Renal pelvis (tissue), 4 donors: Measurements from ENCODE around the gene CNOT4. TPM values are rescaled to one million over a fixed set of nuclear protein-coding genes. Genes with fewer than 3 reads are reported as not detected.
A peak's percentile ranks its signal among the peaks of the same experiment; 100 is the strongest.
"Not testable (repeated sequence)": the region's sequence is repeated elsewhere in the genome, so short reads cannot be mapped to it uniquely, and the experiment has no call there.

ENCODE experiments used
- DNase-seq: peaks from one replicate; pipeline ENCODE4 v3.0.0-alpha.2; 2013
- polyA plus RNA-seq, 3 donors: library from polyadenylated mRNA; unstranded; fragments of 120-200 nt; gene quantifications; one replicate each; pipeline ENCODE4 v1.2.1, GENCODE V29; 2013; ENCODE audit not compliant: insufficient read length in 3 of 3

CNOT4 gene
- polyA plus RNA-seq, 3 donors = 33.6 to 35.9 (median 34.7) TPM

- DNase-seq = no peak
These were observed 181.4 kb downstream of the CNOT4 start for GRCh38 chr7:135328526-135328925.

GRCh38 chr7:135328053-135328452 lies 181.8 kb downstream of the CNOT4 start:
- DNase-seq = no peak

- no peak for DNase-seq
These were observed 182.4 kb downstream of the CNOT4 start for GRCh38 chr7:135327458-135327857.

- no peak for DNase-seq
These were observed 183.1 kb downstream of the CNOT4 start for GRCh38 chr7:135326636-135327280.

GRCh38 chr7:135322571-135323340 lies 187.1 kb downstream of the CNOT4 start:
- DNase-seq = no peak

- DNase-seq = no peak
These were observed 188.3 kb downstream of the CNOT4 start for GRCh38 chr7:135321556-135321955.

- DNase-seq = not testable (repeated sequence)
These were observed 188.9 kb downstream of the CNOT4 start for GRCh38 chr7:135320953-135321352.

- DNase-seq = peak; percentile 11
These were observed 189.6 kb downstream of the CNOT4 start for GRCh38 chr7:135320268-135320667.

GRCh38 chr7:135317676-135318325 lies 192.1 kb downstream of the CNOT4 start:
- DNase-seq = peak; percentile 28

GRCh38 chr7:135316648-135317313 lies 193.1 kb downstream of the CNOT4 start:
- DNase-seq = no peak

- DNase-seq = no peak
These were observed 195.9 kb downstream of the CNOT4 start for GRCh38 chr7:135313971-135314370.

Other genes starting within 250 kb of the CNOT4 start
- gene NUP205, start 47.8 kb upstream of the CNOT4 start, polyA plus RNA-seq = 10 to 100 TPM; 65.8 to 76.2 (median 67.9) TPM
- 10 to 100 TPM; 66.8 to 83.7 (median 83.6) TPM for gene STMP1, start 152.4 kb upstream of the CNOT4 start, polyA plus RNA-seq
- 1 to 10 TPM; 2.0 to 5.0 (median 3.1) TPM for gene SLC13A4, start 218.1 kb upstream of the CNOT4 start, polyA plus RNA-seq
- not detected for gene FAM180A, start 238.7 kb upstream of the CNOT4 start, polyA plus RNA-seq